NCI-H2029 (cell line): Measurements from ENCODE around the gene PIP4P1.

Source experiments
- DNase-seq: peaks from one replicate; lab custom pipeline; 2025; lab: John Stamatoyannopoulos, UW

Gene PIP4P1

DNA sequence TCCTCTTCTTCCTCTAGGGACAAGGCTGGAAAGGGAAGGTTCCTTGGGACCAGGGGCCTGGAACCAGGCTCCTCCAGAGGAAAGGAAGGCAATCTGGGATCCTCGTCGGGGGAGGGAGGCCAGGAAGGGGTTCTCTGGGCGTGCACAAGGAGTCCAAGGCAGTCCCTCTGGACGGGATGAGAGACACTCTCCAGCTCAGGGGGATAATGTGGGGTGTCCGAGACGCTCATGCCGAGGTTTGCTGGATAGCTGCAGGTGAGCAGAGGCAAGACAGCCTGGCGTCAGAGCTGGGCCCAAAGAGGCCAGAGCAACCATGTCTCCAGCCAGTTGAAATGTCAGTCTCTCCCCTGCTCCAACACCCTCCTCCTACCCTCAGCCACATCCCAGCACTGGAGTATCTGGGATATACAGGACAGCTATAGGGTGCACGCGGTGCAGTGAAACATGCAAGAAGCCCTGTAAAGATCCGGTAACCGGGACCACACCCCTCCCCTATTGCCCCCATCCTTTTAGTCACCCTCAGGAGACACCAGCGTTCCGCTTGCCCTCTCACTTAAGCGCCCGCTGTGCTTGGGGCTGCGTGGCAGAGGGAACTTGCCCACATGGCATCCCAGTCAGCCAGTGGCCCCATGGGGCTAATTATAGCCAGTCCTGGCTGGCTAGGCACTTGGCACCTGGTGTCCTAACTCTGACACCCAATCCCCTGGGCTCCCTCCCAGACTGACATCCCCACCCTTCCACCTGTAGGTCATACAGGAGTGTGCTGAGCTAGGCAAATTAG is 25.5 kb downstream of the PIP4P1 start, which contains the start of gene KLHL33:
KLHL33 (minus strand) TSS at position 585 of the 781 bp plus-strand sequence; CDS start at position 230, 355 bp downstream.
- no peak for DNase-seq

DNA sequence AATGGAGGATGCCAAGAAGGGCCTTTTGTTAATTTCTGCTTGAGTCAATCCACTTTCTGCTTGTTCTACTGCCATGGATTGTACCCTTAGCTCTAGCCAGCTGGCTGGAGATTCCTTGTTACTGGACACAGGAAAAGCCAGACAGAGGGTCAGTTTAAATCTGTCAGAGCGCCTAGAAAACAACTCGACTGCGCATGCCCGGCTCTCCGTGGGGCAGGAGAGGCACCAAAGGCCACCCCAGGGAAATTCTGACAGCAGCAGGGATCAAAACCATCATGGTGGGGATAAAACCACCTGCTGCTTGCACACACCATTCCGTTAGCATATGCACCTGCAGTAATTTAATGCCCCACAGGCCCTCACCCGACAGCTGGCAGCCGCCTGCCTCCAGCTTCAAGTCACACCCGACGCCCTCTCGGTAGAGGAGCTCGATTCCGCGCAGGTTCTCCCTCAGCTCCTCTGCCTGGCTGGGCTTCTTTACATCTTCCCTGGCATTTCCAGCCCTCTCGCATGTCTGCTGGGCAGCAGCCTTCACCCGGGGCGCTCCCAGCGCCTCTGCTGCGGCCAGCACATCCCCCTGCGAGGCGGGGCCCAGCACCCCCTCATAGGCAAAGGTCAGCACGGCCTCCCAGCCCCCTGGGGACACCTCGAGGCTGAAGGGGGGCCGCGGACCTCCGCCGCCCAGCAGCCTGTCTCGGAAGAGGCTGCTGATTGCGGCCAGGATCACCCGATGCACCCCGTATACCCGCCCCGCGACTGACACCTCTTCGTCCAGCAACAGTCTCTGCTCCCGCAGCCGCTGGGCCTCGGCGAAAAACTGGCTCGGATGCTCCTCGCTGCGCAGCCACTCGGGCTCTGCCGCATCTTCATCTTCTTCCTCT is 26.3 kb downstream of the PIP4P1 start:
- DNase-seq, result no peak

DNA sequence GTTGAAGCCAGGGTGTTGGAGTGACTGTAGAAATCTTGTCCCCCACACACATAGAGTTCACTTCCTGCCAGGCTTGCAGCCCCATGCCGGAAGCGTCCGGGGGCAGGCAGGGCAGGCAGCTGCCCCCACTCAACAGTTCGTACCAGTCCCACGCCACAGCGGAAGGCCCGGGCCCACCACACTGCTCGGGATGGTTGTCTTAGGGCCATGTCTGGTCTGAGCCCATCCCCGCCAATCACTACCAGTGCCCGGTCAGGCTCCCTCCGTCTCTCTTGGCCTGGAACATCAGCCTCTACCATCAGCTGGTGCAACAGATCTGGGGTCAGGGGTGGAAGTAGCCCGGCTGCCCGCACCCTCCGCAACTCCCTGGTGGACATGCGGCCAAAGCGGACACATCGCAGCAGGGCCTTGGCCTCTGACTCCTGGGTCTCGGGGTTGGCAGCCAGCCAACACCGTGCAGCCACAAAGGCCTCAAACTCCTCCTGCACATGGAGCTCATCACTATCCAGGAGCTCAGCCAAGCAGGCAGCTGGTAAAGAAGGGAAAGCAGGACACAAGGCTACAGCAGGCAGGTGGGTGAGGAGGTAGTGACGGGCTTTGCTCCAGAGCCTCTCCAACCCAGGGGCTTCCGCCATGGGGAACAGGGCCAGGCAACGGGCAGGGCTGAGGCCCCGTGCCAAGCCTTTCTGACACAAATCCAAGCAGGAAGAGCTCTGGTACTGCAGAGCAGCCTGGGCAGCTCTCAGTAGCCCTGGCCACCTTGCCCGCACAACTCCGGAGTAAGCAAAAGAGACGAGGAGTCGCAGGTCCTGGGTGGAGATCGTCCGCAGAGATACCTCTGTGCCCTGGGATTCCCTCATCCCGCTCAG is 31.2 kb downstream of the PIP4P1 start:
- DNase-seq, result peak; percentile 90

DNA sequence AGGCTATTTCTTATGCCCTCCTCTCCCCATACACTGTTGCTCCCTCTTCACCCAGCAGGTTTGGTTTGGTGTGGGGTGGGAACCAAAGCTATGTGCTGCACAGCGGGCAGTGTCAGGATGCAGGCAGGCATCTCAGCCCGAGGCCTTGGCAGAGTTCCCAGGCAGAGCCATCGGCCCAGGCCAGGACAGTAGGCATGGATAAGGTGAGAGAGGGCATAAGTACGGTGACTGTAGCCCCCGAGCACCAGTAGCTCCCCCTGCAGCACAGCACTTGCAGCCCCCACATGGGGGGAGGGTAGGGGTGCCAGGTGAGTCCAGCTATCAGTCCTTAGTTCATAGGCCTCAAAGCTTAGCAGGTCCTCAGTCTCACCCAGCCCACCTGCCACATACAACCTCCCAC is 32.4 kb downstream of the PIP4P1 start:
- no peak for DNase-seq

DNA sequence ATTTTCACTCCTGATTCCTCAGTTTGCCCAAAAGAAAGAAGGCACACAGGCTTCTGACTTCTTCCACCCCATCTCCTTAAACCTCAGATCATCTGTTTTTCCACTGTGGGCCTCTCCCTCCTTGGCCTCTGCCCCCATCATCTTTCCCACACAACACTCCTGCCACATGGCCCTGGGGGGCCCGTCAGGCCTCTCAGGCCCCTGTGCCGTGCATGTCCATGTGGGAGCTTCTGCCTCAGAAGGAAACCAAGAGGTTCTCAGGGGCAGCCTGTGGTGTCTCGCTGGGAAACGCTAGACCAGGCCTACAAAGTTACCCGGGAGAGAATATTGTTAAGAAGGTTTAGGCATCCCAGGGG is 33.2 kb downstream of the PIP4P1 start:
- DNase-seq, result no peak

DNA sequence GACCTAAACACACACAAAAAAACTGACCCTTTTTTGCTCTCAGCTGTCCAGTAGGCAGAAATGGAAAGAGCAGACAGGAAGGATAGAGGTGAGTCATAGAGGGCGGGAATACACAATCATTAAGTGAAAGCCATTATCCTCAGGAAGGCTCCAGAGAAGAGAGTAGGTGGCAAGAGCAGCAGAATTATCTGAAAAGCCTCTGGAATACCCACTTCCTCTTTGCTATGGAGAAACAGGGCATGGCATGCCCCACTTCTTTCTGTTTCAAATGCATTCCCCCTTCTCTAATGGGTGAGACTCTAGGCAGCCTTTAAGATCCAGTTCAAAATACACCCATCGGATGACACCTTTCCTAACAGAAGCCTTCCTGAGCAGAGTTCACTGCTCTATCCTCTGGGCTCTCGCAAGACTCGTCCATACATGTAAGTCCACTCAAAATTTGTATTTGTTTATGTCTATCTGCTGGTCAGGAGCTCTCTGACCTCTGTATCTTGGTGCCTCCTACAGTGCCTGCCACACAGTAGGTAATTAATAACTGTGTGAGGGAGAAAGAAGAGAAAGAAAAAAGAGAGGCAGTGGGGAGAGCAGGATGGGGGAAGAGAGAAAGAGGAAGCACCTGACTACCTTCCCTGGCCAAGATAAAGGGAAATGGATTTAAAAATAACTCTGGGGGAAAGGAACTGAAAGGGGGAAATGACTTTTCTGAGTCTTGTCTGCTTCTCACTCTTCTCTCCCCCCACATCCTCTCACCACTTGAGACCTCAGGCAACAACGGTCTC is 33.8 kb downstream of the PIP4P1 start:
- DNase-seq, result peak; percentile 22

DNA sequence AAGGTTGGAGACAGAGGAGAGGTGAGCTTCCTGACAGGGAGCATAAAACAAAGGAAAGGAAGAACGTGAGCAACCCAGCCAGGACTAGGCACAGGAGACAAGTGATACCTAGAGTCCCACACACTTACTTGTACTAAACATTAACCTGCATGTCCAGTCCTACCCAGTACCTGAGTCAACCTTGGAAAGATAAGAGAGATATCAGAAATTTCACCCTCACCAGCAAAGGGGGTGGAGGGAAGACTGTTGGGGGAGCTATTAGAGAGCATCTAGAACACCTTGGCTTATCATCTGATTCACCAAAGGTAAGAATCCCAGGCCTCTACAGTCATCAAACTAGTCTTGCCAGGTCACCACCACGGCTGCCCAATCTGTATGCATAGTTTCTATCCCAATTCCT is 36.4 kb downstream of the PIP4P1 start:
- no peak for DNase-seq

DNA sequence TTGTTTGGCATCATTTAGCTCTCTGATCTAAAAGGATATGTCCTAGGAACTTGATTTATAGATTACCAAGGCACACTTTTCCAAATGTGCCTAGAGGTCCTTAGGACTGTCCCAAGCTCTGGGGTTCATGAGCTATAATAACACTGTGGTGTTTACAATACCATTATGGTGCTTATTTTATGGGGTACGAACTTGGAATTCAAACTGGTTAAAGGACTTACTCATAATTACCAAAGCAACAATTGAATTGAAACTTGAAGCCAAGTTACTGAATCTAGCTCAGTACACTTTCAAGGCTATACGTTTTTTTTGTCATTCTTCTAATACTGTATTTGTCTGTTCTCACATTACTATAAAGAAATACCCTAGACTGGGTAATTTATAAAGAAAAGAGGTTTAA is 38.3 kb downstream of the PIP4P1 start:
- DNase-seq, result no peak

DNA sequence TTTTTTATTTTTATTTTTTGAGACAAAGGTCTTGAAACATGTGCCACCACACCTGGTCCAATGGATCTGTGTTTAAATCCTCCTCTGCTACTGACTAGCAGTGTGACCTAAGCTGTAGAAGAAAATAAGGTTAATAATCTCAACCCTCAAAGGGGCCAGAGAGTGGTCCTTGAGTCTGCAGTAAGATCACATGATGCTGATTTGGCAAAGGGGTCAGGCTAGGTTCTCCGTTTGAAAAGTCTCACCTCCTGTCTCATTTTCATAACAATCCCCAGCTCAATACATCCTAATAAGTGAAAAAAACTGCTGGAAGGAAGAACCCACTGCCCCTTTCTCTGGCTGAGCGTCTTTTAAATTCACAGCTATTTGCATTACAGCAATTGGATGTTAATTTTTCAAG is 40.0 kb downstream of the PIP4P1 start:
- no peak for DNase-seq

DNA sequence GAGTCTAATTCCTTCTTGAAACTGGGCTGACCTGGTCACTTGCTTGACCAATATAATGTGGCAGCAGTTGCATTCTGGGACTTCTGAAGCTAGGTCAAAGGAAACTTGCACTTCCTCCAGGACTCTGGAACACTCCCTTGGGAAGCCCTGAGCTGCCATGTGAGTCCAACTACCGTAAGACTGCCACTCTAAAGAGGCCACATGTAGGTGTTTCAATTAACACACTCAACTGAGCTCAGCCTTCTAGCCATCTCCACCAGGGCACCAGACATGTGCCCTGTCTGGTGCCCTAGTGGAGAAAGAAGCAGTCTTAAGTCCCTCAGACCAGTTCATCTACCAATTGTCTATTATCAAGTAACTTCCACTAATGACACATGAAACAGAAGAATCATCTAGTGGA is 41.8 kb downstream of the PIP4P1 start:
- DNase-seq, result no peak

DNA sequence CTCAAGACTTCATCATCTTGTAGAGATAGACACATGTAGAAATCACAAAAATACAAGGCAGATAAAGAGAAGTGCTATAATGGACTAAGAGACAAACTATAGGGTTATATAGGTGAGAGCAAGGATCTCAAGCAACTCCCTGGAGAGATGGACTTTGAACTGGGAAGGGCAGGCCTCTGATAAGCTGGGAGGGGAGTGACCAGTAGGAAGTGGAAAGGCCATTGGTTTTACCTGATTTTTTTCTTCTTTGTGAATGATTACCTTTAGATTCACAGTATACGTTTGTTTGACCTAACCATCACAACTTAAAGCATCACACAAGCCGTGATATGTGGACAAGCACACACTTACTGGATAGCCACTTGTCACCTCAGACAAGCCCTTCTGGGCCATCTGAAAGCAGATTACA is 42.7 kb downstream of the PIP4P1 start:
- no peak for DNase-seq

DNA sequence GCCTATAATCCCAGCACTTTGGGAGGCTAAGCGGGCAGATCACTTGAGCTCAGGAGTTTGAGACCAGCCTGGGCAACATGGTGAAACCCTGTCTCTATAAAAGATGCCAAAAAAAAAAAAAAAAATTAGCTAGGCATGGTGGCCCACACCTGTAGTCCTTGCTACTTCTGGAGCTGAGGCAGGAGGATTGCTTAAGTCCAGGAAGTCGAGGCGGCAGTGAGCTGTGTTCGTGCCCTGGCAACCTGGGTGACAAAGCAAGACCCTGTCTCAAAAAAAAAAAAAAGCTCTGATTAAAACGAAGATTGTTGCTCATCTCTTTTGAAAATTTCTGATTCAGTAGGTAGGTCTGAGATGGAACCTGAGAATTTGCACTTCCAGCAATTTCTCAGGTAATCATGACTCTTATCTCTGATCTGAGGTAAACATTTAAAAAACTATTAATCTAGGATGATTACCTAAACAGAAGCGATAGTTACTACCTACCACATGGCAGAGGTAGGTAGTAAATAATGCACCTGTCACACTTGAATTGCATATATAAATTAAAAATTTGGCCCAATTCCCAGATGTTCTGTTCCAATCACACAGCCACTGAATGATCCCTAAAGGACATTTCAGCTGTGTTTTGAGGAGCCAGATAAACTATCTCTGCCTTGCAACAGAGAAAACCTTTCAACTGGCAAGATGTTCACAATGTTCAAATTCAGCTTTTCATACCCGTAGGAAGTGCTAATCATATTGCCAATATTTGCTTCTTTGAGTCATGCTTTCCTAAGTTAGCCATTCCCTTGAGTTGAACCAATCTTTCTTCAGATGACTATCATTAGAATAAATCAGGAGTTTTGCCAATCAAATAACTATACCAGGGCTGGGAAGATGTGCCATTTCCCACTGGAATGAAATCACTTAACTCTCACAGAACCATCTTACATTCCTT is 43.7 kb downstream of the PIP4P1 start:
- DNase-seq, result peak; percentile 11

DNA sequence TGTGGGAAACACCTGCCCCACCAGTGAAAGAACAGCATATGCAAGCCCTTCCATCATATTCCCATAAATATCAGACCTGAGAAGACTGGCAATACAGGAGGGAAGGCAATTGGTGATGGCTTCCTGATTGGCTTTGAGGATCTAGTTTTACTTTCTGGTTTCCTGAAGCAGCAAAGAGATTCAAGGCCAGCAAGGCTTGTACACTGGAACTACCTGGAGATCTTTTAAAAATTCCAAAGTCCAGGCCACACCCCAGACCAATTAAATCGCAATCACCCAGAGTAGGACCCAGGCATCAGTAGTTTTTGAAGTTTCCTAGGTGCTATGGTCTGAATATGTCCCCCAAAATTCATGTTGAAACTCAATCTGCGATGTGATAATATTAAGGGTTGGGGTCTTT is 45.0 kb downstream of the PIP4P1 start:
- DNase-seq, result no peak

DNA sequence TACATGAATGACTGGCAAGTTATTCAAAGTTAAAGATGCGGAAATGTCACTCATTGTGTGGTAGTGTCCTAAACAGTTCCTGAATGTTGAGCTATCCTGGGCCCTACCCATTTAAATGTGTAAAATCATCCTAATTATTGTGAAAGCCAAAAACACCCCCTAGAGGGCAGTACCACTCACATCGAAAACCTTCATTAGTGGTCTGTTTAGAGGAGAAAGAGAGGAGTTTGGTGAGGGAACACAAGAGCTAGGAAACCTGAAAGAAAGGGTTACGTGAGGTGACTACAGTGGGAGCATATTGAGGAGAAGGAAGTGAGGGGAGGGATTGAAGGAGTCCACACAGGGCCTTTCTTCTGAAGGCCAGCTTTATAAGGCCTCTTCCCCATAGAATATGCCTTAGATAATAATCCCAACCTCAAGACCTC is 45.4 kb downstream of the PIP4P1 start:
- peak; percentile 37 for DNase-seq

DNA sequence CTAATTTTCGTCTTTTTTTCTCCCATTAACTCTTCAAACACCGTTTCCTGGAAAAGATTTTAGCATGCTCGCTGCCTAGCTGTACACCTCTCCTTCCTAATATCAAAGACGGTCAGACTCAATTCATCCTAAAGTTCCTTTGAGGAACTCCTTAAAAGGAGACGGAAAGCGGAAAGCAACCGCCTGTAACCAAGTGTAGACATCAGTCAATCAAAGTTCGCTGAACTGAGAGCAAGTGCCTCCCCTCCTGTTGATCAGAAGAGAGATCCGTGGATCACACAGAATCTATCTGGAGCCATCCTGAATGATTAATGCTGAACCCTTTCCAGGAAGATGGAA is 47.5 kb downstream of the PIP4P1 start:
- DNase-seq, result no peak

DNA sequence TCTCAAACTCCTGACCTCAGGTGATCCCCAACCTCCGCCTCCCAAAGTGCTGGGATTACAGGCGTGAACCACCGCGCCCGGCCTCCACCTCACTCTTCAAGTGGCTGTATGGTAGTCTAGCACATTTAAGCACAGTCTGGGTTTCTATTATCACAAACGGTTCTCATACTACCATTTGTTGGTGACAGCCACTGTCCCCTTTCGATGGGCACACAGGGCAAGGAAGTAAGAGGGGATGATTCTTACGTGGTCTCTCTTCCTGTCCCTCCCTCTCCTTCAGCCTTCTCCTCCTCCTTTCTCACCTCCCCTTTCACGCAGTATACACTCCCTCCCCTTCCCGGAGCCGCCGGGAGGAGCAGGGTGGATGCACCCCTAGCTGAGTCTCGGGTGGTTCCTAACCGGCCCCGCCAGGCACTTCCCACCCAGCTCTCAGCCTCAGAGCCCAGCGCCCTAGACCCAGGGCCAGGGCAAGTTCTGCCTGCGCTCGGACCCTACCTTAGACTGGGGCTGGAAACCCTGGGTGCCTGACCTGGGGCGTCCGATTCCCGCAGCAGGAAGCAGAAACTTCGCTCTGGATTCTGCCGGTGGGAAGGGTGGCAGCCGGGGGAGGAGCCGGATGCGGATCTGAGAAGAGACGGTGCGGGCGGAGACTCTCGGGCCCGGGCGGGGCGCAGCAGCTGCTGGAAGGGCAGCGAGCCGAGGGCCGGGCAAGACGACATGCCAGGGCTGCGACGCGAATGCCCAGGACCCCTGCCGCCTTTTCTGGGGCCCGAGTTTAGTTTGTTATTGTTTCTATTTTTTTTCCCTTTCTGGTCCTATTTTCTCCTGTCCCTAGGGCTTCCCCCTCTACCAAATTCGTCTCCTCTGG is 48.1 kb downstream of the PIP4P1 start, which contains the start of gene TEP1:
TEP1 (minus strand) TSS at position 626 of the 868 bp plus-strand sequence. CDS start 5,062 bp downstream, outside the sequence.
- peak; percentile 78 for DNase-seq

DNA sequence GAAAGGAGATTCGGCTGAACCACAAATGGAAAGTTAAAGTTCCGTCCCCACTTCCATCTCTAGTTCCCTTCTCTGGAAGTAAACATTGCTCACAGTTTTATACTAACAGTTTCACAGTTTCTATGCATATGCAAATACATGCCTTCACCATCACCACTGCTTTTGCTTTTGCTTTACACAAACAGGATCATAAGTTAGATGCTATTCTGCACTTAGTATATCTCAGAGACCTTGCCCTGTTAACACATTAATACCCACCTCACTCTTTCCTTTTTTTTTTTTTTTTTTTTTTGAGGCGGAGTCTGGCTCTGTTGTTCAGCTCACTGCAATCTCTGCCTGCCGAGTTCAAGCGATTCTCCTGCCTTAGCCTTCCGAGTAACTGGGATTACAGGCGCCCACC is 48.8 kb downstream of the PIP4P1 start:
- DNase-seq, result no peak

DNA sequence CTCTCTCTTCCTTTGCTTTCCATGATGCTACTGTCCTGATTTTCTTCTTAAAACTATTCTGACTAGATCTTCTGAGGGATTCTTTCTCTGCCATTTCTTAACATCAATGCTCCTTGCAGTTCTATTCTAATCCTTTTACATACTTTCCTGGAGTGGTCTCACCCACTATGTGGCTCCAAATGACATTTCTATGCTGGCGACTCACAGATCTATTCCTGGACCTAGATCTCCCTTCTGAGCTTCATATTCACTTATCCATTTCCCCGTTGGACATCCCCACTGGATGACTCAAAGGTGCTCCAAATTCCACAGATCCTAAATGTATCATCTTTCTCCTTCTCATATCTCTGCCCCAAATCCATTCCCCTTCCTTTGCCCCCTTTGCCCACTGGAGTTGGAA is 52.0 kb downstream of the PIP4P1 start:
- no peak for DNase-seq
